Measurements from ENCODE around the gene L3MBTL4. TPM values are rescaled to one million over a fixed set of nuclear protein-coding genes. Genes with fewer than 3 reads are reported as not detected.

Gene L3MBTL4
- total RNA-seq, 1 donor from 2014 or later, result 7.5 TPM

- no peak for DNase-seq (ENCODE audit: low spot score)
These were observed 496.4 kb downstream of the L3MBTL4 start for GRCh38 chr18:5918205-5918858.

- DNase-seq (ENCODE audit: low spot score), result no peak
These were observed 499.8 kb downstream of the L3MBTL4 start for GRCh38 chr18:5914951-5915350.

GRCh38 chr18:5914016-5914415, 500.7 kb downstream of the L3MBTL4 start:
- no peak for DNase-seq (ENCODE audit: low spot score)

- no peak for DNase-seq (ENCODE audit: low spot score)
These were observed 502.1 kb downstream of the L3MBTL4 start for GRCh38 chr18:5912566-5912965.

GRCh38 chr18:5909125-5909524, 505.6 kb downstream of the L3MBTL4 start:
- no peak for DNase-seq (ENCODE audit: low spot score)

Small RNA genes within 50 kb of the gene (microRNA-seq; reads per million reads assigned to microRNA genes)
- gene MIR4317 (ENCODE audit: borderline number of aligned reads), result not detected

All from mesenteric fat pad (tissue), 1 donor.